Cardiac fibroblast (primary cell): Measurements from ENCODE around the gene BBIP1.

ENCODE experiments used
- DNase-seq, 2 donors: peaks; one replicate each; pipeline versions ENCODE4 v3.0.0 to v3.0.0-alpha.2; 2010; ENCODE audit warnings: low read depth in 2 of 2
- H3K4me3 ChIP-seq, 2 donors: replicated peaks in 1 of 2; 1 replicate in 1 of 2; 2 replicates in 1 of 2; pipeline ENCODE4 v1.5.1; 2011; ENCODE audit warnings: low read depth in 2 of 2, low read length in 2 of 2, mild to moderate bottlenecking in 2 of 2, moderate library complexity in 1 of 2
- CTCF ChIP-seq: IDR thresholded peaks from one replicate; pipeline ENCODE4 v1.5.1; 2011; ENCODE audit warnings: low read depth, mild to moderate bottlenecking, low read length, inconsistent platforms

Gene BBIP1

DNA sequence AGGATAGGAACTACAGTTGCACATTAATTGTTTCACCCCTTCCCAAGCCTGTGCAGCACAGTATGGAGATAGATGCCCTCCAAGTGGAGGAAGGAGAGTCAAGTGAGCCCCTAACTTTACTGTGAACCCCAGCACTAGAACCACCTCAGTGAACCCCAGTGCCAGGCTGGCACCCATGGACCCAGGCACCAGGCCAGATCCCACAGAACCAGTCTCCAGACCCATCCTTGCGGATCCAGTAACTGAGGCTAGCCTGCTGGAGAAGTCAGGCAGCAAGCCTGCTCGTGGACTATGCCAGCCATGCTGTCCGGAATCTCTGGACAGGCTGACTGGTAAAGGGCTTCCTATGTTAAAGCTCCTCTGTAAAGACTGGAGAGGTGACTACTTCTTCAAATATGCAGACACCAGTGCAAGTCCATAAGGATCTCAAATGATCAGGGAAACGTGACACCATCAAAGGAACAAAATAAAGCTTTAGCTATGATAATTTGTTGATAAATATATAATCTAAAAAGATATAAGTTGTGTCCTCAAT is 28.1 kb upstream of the BBIP1 start:
- DNase-seq, result peak in 1 of 2 donors; percentile 30
- H3K4me3 ChIP-seq, result no peak overlapping the region
- no peak for TF ChIP-seq CTCF

- TF ChIP-seq CTCF, result no peak
These were observed 27.5 kb upstream of the BBIP1 start for GRCh38 chr10:110946496-110946895.

DNA sequence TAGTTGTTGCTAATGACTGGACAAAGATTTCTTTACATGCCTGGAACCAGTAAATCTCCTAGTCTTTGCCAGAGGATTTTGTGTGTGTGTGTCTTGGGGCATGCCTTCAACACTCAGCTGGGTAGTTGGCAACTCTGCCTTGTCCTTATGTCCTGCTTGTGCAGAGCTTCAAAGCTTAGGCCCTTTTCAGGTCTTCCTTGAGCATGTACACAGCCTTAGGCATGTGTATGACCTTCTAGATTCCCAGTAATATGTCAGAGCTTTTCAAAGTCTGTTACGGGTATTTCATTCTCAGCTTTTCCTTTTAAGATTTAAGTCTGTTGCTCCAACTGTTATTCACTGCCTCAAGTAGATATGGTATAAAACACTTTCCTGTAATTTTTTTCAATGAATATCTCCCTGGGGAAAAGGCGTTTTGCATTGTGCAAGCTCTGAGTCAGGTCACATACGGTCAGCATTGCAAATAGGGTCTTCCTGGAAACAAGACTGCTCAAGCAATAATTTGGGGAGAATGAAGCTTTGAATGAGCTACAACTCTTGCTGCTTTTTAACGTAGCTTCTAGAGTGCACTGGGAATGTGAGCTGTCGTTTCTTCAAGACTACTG is 25.9 kb upstream of the BBIP1 start:
- H3K4me3 ChIP-seq, result no peak overlapping the region
- no peak for TF ChIP-seq CTCF
- peak; percentile 93 to 95 for DNase-seq

More at GRCh38 chr10:110946496-110946895, 27.5 kb upstream of the BBIP1 start:
- no peak overlapping the region for H3K4me3 ChIP-seq
- DNase-seq, result peak in 1 of 2 donors; percentile 36

DNA sequence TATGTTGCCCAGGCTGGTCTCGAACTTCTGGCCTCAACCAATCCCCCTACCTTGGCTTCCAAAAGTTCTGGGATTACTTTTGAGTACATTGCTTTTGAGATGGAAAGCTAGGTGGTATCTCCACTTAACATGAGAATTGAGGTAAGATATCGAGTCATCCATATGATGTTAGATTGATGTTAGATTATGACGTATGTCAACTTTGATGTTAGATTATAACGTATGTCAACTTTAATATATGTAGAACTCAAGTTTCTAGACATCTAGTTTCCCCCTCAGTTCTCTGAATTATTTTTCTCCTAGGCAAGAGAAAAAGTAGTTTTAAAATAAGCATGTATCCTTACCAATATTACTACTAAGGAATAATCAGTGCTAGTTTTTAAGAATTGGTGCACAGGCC is 20.4 kb upstream of the BBIP1 start:
- no peak for TF ChIP-seq CTCF
- DNase-seq, result no peak
- no peak overlapping the region for H3K4me3 ChIP-seq

DNA sequence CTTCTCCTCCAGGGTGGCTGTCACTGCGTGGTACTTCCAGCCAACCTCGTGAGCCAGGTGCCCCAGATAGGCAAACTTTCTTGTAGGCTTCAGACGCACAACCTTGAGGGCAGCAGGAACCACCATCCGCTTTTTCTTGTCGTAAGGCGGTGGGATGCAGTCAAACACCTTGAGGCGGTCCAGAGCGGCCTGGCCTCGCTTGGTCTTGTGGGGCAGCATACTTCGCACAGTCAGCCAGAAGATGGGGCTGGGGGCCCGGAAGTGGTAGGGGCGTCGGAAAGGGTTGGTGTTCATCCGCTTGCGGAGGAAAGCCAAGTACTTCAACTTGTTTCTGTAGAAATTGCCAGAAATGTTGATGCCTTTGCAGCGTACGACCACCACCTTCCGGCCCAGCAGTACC is 17.8 kb upstream of the BBIP1 start:
- DNase-seq, result no peak
- no peak overlapping the region for H3K4me3 ChIP-seq
- TF ChIP-seq CTCF, result no peak

DNA sequence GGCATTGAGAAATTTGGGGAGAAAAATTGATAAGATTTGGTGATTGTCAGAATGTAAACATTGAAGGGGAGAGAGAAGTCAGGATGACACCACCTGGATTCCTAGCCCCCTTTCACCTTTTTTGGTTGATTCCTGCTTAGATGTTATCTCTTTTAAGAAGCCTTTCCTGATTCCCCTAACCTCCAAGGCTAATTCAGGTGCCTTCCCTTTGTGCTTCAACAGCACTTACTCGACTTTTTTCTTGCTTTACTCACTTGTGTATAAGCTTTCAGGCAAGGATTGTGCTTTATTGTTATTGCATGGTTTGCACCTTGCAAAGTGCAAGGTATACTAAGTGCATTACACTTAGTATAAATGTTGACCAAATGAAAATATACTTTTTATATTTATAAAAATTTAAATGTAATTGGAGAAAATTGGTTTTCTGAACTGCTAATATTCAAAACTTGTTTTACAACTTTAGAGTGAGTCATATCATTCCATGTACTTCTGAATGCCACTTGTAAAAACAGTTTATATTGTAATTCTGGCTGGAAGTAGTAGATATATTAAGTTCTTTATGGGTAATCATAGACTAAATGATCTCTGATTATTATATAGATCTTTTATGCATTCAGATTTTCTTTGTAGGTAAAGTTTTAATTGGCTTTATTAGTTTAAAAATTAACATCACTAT is 13.7 kb upstream of the BBIP1 start:
- H3K4me3 ChIP-seq, result no peak overlapping the region
- no peak for TF ChIP-seq CTCF
- DNase-seq, result no peak
